Lung (tissue), 12 donors: Measurements from ENCODE around the gene FAM184B. TPM values are rescaled to one million over a fixed set of nuclear protein-coding genes. Genes with fewer than 3 reads are reported as not detected.

Source experiments
- ATAC-seq: fragments of 200-7000 bp; cut with Tn5 transposase; one replicate; pipeline ENCODE4 v1.9.1; 2020; ENCODE audit warnings: moderate number of reproducible peaks; ENCODE audit not compliant: insufficient read depth, low FRiP score
- DNase-seq, 3 donors: peaks; one replicate each; pipeline ENCODE4 v3.0.0-alpha.2; 2013 to 2017
- H3K27ac ChIP-seq, 2 donors: one replicate each; pipeline ENCODE4 v1.5.1; 2013; ENCODE audit warnings: mild to moderate bottlenecking in 2 of 2, moderate library complexity in 2 of 2, control low read depth in 1 of 2, inconsistent platforms in 1 of 2, low read depth in 1 of 2, low read length in 1 of 2
- H3K27me3 ChIP-seq, 3 donors: one replicate each; pipeline ENCODE4 v1.5.1; 2013; ENCODE audit warnings: low read length in 2 of 3; ENCODE audit not compliant: control insufficient read depth in 3 of 3, insufficient read depth in 3 of 3
- H3K36me3 ChIP-seq, 4 donors: one replicate each; pipeline ENCODE4 v1.5.1; 2013; ENCODE audit warnings: low read length in 4 of 4, mild to moderate bottlenecking in 1 of 4, moderate library complexity in 1 of 4; ENCODE audit not compliant: control insufficient read depth in 4 of 4, insufficient read depth in 4 of 4
- H3K4me1 ChIP-seq, 5 donors: one replicate each; pipeline ENCODE4 v1.5.1; 2013; ENCODE audit warnings: low read length in 5 of 5, mild to moderate bottlenecking in 2 of 5, moderate library complexity in 1 of 5; ENCODE audit not compliant: control insufficient read depth in 5 of 5, insufficient read depth in 5 of 5
- H3K4me3 ChIP-seq: one replicate; pipeline ENCODE4 v1.5.1; 2013; ENCODE audit warnings: mild to moderate bottlenecking, control low read depth, moderate library complexity
- H3K9ac ChIP-seq, 2 donors: one replicate each; pipeline ENCODE4 v1.5.1; 2013; ENCODE audit warnings: low read length in 2 of 2, control low read depth in 1 of 2; ENCODE audit not compliant: insufficient read depth in 1 of 2
- H3K9me3 ChIP-seq, 4 donors: one replicate each; pipeline ENCODE4 v1.5.1; 2013; ENCODE audit warnings: low read length in 3 of 4, mild to moderate bottlenecking in 1 of 4, moderate library complexity in 1 of 4; ENCODE audit not compliant: control insufficient read depth in 4 of 4, insufficient read depth in 3 of 4
- WGBS, 2 donors: extraction: QIAGEN DNeasy Blood & Tissue Kit; methylation state at CpG; one replicate each; pipeline ENCODE4 v1.1.7; 2013; 5-methylcytosine and 5-hydroxymethylcytosine counted together
- polyA plus RNA-seq, 2 donors: library from polyadenylated mRNA; stranded (reverse); fragments of 200-250 nt; gene quantifications; one replicate each; pipeline ENCODE4 v1.2.1, GENCODE V29; 2013
- total RNA-seq, 2 donors: library from RNA; depleted of rRNA in 1 of 2; stranded (reverse); fragments of >200 nt in 1 of 2; gene quantifications; one replicate each; pipeline ENCODE4 v1.2.1, GENCODE V29; 2014 to 2021
- TF ChIP-seq, protein P1 (sequence below): IDR thresholded peaks from 2 replicates; pipeline ENCODE4 v1.5.1; 2012; ENCODE audit warnings: mild to moderate bottlenecking; ENCODE audit errors: control extremely low read depth, extremely low read depth
- donor health status: control.
- donor health status: control.
- donor health status: Bipolar disorder and iron deficiency.
- donor health status: healthy.
- donor health status: DM: yes; HTN: yes; CAD: no.

FAM184B gene
- total and polyA plus RNA-seq, 4 donors, result 0.06 to 0.18 (median 0.09) TPM

GRCh38 chr4:17680559-17681280, 100.7 kb downstream of the FAM184B start:
- ATAC-seq (no peak), DNase-seq (no peak)
- Histone ChIP-seq H3K9me3 (no peaks in the 10 kb centered on the region), H3K4me1 (no peaks in the 10 kb centered on the region), H3K4me3 (no peak overlapping the region), H3K27ac (no peak overlapping the region), H3K36me3 (no peaks in the 10 kb centered on the region), H3K9ac (no peak overlapping the region), H3K27me3 (no peaks in the 10 kb centered on the region)
- TF ChIP-seq, protein P1, sequence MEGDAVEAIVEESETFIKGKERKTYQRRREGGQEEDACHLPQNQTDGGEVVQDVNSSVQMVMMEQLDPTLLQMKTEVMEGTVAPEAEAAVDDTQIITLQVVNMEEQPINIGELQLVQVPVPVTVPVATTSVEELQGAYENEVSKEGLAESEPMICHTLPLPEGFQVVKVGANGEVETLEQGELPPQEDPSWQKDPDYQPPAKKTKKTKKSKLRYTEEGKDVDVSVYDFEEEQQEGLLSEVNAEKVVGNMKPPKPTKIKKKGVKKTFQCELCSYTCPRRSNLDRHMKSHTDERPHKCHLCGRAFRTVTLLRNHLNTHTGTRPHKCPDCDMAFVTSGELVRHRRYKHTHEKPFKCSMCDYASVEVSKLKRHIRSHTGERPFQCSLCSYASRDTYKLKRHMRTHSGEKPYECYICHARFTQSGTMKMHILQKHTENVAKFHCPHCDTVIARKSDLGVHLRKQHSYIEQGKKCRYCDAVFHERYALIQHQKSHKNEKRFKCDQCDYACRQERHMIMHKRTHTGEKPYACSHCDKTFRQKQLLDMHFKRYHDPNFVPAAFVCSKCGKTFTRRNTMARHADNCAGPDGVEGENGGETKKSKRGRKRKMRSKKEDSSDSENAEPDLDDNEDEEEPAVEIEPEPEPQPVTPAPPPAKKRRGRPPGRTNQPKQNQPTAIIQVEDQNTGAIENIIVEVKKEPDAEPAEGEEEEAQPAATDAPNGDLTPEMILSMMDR, result no peak
- WGBS, 2 donors, result 53 to 64% methylated on average over 5 of the region's 5 CpGs

DNA sequence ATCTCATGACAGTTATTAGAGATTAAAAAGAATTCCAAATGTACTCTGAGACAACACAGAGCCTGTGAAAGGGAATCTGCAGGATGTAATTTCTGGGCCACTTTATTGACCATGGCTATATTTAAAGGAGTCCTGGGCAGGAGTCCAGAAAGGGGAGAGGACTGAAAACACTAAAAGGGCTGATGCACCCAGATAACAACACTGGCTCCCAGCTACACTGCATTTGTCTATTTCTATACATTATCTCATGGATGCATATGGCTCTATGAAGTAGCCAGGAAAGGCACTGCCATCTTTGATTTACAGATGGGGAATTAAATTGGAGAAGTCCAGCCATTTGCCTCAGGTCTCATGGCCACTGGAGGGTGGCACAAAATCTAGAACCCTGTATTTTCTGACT, 111.0 kb downstream of the FAM184B start:
- no peaks in the 10 kb centered on the region for H3K4me1 ChIP-seq
- no peak overlapping the region for H3K4me3 ChIP-seq
- H3K9me3 ChIP-seq, result peaks cover 0 to 4% (median 1%) of the 10 kb centered on the region in 4 donors
- DNase-seq (no peak), ATAC-seq (no peak)
- TF ChIP-seq, protein P1, result no peak
- H3K27me3 ChIP-seq, result no peaks in the 10 kb centered on the region
- no peak overlapping the region for H3K9ac ChIP-seq
- H3K36me3 ChIP-seq, result no peaks in the 10 kb centered on the region
- no peak overlapping the region for H3K27ac ChIP-seq

DNA sequence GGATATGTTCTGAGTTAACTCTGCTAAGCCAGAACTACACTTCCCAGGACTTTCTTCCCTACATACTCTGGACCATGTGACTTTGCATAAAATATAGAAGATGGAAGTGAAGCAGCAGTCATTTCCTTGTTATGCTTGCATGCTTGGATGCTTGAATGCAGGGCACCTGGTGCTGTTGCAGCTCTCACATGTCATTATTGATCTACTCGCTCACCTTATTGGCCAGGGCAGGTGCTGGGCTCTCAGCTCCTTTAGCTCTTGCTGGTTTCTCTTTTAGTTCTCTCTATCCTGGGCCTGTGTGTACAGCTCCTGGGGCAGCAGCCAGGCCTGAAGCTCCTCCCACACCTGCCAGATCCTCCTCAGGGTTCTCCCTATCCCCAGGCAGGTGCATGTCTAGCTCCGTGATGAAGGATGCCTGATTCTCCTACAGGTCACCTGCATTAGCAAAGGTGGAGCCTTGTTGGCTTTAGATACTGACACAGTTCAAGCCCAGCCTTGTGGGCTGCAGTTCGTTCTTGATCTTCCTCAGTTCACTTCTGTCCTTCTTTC, 113.7 kb downstream of the FAM184B start:
- WGBS, 2 donors, result 86 to 90% methylated on average over 3 of the region's 3 CpGs

More for the DNA sequence above, 113.7 kb downstream of the FAM184B start:
- Histone ChIP-seq H3K27ac (no peak overlapping the region), H3K27me3 (no peaks in the 10 kb centered on the region), H3K9me3 (peaks cover 0 to 4% (median 1%) of the 10 kb centered on the region in 4 donors), H3K4me3 (no peak overlapping the region), H3K36me3 (no peaks in the 10 kb centered on the region), H3K4me1 (no peaks in the 10 kb centered on the region), H3K9ac (no peak overlapping the region)
- ATAC-seq, result no peak
- no peak for DNase-seq
- TF ChIP-seq, protein P1, result no peak
